HepG2 (cell line): ENCODE measurements around the gene SP3. TPM values are rescaled to one million over a fixed set of nuclear protein-coding genes. Genes with fewer than 3 reads are reported as not detected.
A peak's percentile ranks its signal among the peaks of the same experiment; 100 is the strongest.

Experiments
- ARNTL ChIP-seq: sonication (generic); formaldehyde crosslinking; IDR thresholded peaks from 2 replicates; pipeline ENCODE4 v1.4.0; 2020; ENCODE audit warnings: mild to moderate bottlenecking, missing genetic modification reagents
- BHLHE40 ChIP-seq: IDR thresholded peaks from 2 replicates; pipeline ENCODE4 v1.6.1; 2011; ENCODE audit warnings: low read length, improper control_type of control experiment
- CHD4 ChIP-seq: fragments of 200-600 bp; sonication (generic); IDR thresholded peaks from 2 replicates; pipeline ENCODE4 v1.7.0; 2017; ENCODE audit warnings: mild to moderate bottlenecking, low read length, borderline replicate concordance
- GABPA ChIP-seq, 2 experiments: IDR thresholded peaks; 2 replicates each; pipeline ENCODE4 v1.6.1; 2011 to 2016; ENCODE audit warnings: low read depth in 2 of 2, low read length in 1 of 2, missing biosample characterization in 1 of 2, missing genetic modification characterization in 1 of 2
- GPBP1L1 ChIP-seq: sonication (generic); formaldehyde crosslinking; IDR thresholded peaks from 2 replicates; pipeline ENCODE4 v1.5.0; 2020; ENCODE audit warnings: mild to moderate bottlenecking, missing genetic modification reagents
- NR1H2 ChIP-seq: sonication (generic); formaldehyde crosslinking; IDR thresholded peaks from 2 replicates; pipeline ENCODE4 v1.8.1; 2022; ENCODE audit warnings: low read depth, missing genetic modification reagents, borderline replicate concordance
- PAX8 ChIP-seq: sonication (generic); formaldehyde crosslinking; IDR thresholded peaks from 2 replicates; pipeline ENCODE4 v1.8.0; 2022; ENCODE audit warnings: mild to moderate bottlenecking, missing genetic modification reagents, borderline replicate concordance
- SSRP1 ChIP-seq: IDR thresholded peaks from 2 replicates; pipeline ENCODE4 v1.6.1; 2016; ENCODE audit warnings: control low read depth
- STAT6 ChIP-seq: sonication (generic); formaldehyde crosslinking; IDR thresholded peaks from 2 replicates; pipeline ENCODE4 v1.4.0; 2020; ENCODE audit warnings: missing genetic modification reagents, mild to moderate bottlenecking, borderline replicate concordance
- TOE1 ChIP-seq: sonication (generic); formaldehyde crosslinking; IDR thresholded peaks from 2 replicates; pipeline ENCODE4 v1.4.0; 2020; ENCODE audit warnings: mild to moderate bottlenecking, missing genetic modification reagents
- ZBTB33 ChIP-seq: sonication (generic); formaldehyde crosslinking; IDR thresholded peaks from 2 replicates; pipeline ENCODE4 v1.4.0; 2020; ENCODE audit warnings: missing genetic modification reagents
- ZFY ChIP-seq: sonication (generic); formaldehyde crosslinking; IDR thresholded peaks from 2 replicates; pipeline ENCODE4 v1.4.0; 2020; ENCODE audit warnings: missing genetic modification reagents
- ZNF205 ChIP-seq: IDR thresholded peaks from 2 replicates; pipeline ENCODE4 v1.6.1; 2018; ENCODE audit warnings: missing biosample characterization, missing genetic modification reagents
- ZNF256 ChIP-seq: sonication (generic); formaldehyde crosslinking; conservative IDR thresholded peaks from 2 replicates; pipeline ENCODE4 v1.4.0; 2020; ENCODE audit warnings: missing genetic modification reagents
- ZNF354B ChIP-seq: sonication (generic); formaldehyde crosslinking; IDR thresholded peaks from 2 replicates; pipeline ENCODE4 v1.8.0; 2022; ENCODE audit warnings: mild to moderate bottlenecking, missing genetic modification reagents
- ZNF513 ChIP-seq: sonication (generic); formaldehyde crosslinking; conservative IDR thresholded peaks from 2 replicates; pipeline ENCODE4 v1.5.0; 2020; ENCODE audit warnings: missing genetic modification reagents
- ZNF547 ChIP-seq: sonication (generic); formaldehyde crosslinking; IDR thresholded peaks from 2 replicates; pipeline ENCODE4 v1.5.1; 2020; ENCODE audit warnings: mild to moderate bottlenecking, missing genetic modification reagents
- ZNF567 ChIP-seq: sonication (generic); formaldehyde crosslinking; IDR thresholded peaks from 2 replicates; pipeline ENCODE4 v1.8.1; 2023; ENCODE audit warnings: mild to moderate bottlenecking, missing genetic modification reagents, borderline replicate concordance
- ZNF792 ChIP-seq: IDR thresholded peaks from 2 replicates; pipeline ENCODE4 v1.6.1; 2016
- polyA plus RNA-seq, 8 experiments: library from polyadenylated mRNA; depleted of rRNA in 3 of 8; stranded (reverse) in 7 of 8; unstranded in 1 of 8; fragments of >200 nt; fragmentation: Illumina TruSeq in 4 of 8; extraction: Trizol in 4 of 8; gene quantifications; 2 replicates each; pipeline versions ENCODE4 v1.2.1 to v1.2.3, GENCODE V29; 2011 to 2016; ENCODE audit warnings: low read depth in 4 of 8, missing spikeins in 1 of 8, mixed read lengths in 1 of 8; ENCODE audit not compliant: insufficient read depth in 1 of 8
- total RNA-seq, 5 experiments: library from RNA; depleted of rRNA; stranded (reverse); fragments of >200 nt; fragmentation: Illumina TruSeq; extraction: Trizol; gene quantifications; 2 replicates each; pipeline ENCODE4 v1.2.3, GENCODE V29; 2016; ENCODE audit warnings: low read depth in 1 of 5

The SP3 gene
- total and polyA plus RNA-seq, 2 of the 13 experiments (the other 11 are each of a cell fraction or from before 2014, with no cell fraction given): 57.3 to 132 TPM

- TF ChIP-seq PAX8 (peak; percentile 84; the same call in 1 of the 2 replicates), SSRP1 (CRISPR knock-in tag) (no peak), ZNF354B (CRISPR knock-in tag) (no peak), ZNF205 (CRISPR knock-in tag) (no peak), ZFY (CRISPR knock-in tag) (peak; percentile 90), ZNF547 (CRISPR knock-in tag) (peak; percentile 86; the same call in 1 of the 2 replicates), ZNF792 (no peak), ZNF513 (CRISPR knock-in tag) (no peak), NR1H2 (CRISPR knock-in tag) (no peak), CHD4 (no peak), ZNF256 (CRISPR knock-in tag) (no peak), GABPA (IDR thresholded peaks at IDR 0.05; ENCODE audit: low read depth, low read length) (peak; percentile 66), GABPA (CRISPR knock-in tag; IDR thresholded peaks at IDR 0.05; ENCODE audit: low read depth) (peak; percentile 62), TOE1 (CRISPR knock-in tag) (no peak), ZBTB33 (no peak), GPBP1L1 (CRISPR knock-in tag) (no peak), ARNTL (no peak), BHLHE40 (no peak), ZNF567 (no peak), STAT6 (no peak)
Measured at GRCh38 chr2:173963817-173964564, 1.2 kb downstream of the SP3 start (continued).
